Hepatocyte (in vitro differentiated cells): ENCODE data around the gene BAZ2B. TPM values are rescaled to one million over a fixed set of nuclear protein-coding genes. Genes with fewer than 3 reads are reported as not detected.

Experiments used
- DNase-seq: peaks from one replicate; pipeline ENCODE4 v3.0.0-alpha.2; 2016; ENCODE audit warnings: low spot score
- H2AFZ ChIP-seq: fragments of 200-600 bp; sonication (generic); 2 replicates; pipeline ENCODE4 v1.6.0; 2016; ENCODE audit warnings: antibody characterized with exemption, mild to moderate bottlenecking
- H3K27ac ChIP-seq: fragments of 200-600 bp; sonication (generic); 2 replicates; pipeline ENCODE4 v1.5.1; 2016; ENCODE audit warnings: mild to moderate bottlenecking
- H3K27me3 ChIP-seq: fragments of 200-600 bp; sonication (generic); 2 replicates; pipeline ENCODE4 v1.6.1; 2016
- H3K36me3 ChIP-seq: fragments of 200-600 bp; sonication (generic); replicated peaks from 2 replicates; pipeline ENCODE4 v1.5.1; 2016; ENCODE audit warnings: low read depth; ENCODE audit not compliant: insufficient read depth
- H3K4me1 ChIP-seq: fragments of 200-600 bp; sonication (generic); 2 replicates; pipeline ENCODE4 v1.5.1; 2016; ENCODE audit warnings: mild to moderate bottlenecking, moderate library complexity; ENCODE audit not compliant: insufficient read depth
- H3K4me2 ChIP-seq: fragments of 200-600 bp; sonication (generic); 2 replicates; pipeline ENCODE4 v1.6.0; 2016
- H3K4me3 ChIP-seq: fragments of 200-600 bp; sonication (generic); 2 replicates; pipeline ENCODE4 v1.5.1; 2016; ENCODE audit warnings: mild to moderate bottlenecking
- H3K79me2 ChIP-seq: fragments of 200-600 bp; sonication (generic); 2 replicates; pipeline ENCODE4 v1.6.0; 2017; ENCODE audit warnings: mild to moderate bottlenecking
- H3K9me2 ChIP-seq: fragments of 200-600 bp; sonication (generic); replicated peaks from 2 replicates; pipeline ENCODE4 v1.6.0; 2017; ENCODE audit warnings: mild to moderate bottlenecking; ENCODE audit not compliant: insufficient read depth
- H3K9me3 ChIP-seq: fragments of 200-600 bp; sonication (generic); 2 replicates; pipeline ENCODE4 v1.5.1; 2016; ENCODE audit warnings: low read depth, mild to moderate bottlenecking
- H4K20me1 ChIP-seq: fragments of 200-600 bp; sonication (generic); 2 replicates; pipeline ENCODE4 v1.6.0; 2016; ENCODE audit warnings: mild to moderate bottlenecking; ENCODE audit not compliant: insufficient read depth, poor library complexity, severe bottlenecking
- EZH2 ChIP-seq: fragments of 200-600 bp; sonication (generic); IDR thresholded peaks from 2 replicates; pipeline ENCODE4 v1.6.1; 2016; ENCODE audit warnings: antibody characterized with exemption, mild to moderate bottlenecking, borderline replicate concordance
- EZH2phosphoT487 ChIP-seq: fragments of 200-600 bp; sonication (generic); IDR thresholded peaks from one replicate; pipeline ENCODE4 v1.6.1; 2018; ENCODE audit warnings: antibody characterized with exemption, mild to moderate bottlenecking, low read depth, moderate library complexity; ENCODE audit not compliant: unreplicated experiment, severe bottlenecking
- WGBS: methylation state at CpG from one replicate; pipeline ENCODE4 v1.1.6; 2016; ENCODE audit warnings: low lambda C conversion rate; ENCODE audit errors: missing lambda C conversion rate; 5-methylcytosine and 5-hydroxymethylcytosine counted together
- polyA plus RNA-seq: library from polyadenylated mRNA; unstranded; fragments of >200 nt; fragmentation: Nextera tagmentation; extraction: Ambion mirVana; gene quantifications from 2 replicates; pipeline ENCODE4 v1.2.1, GENCODE V29; 2016
- total RNA-seq: library from RNA; depleted of rRNA; stranded (reverse); fragments of >200 nt; gene quantifications from 2 replicates; pipeline ENCODE4 v1.2.3, GENCODE V29; 2014
- TF ChIP-seq, protein P1 (sequence below): fragments of 200-600 bp; sonication (generic); IDR thresholded peaks from 2 replicates; pipeline ENCODE4 v1.5.1; 2016; ENCODE audit warnings: antibody characterized with exemption, mild to moderate bottlenecking; ENCODE audit not compliant: poor library complexity

BAZ2B gene
- total and polyA plus RNA-seq, 2 experiments from 2014 or later: 40.7 to 83.3 TPM

DNA sequence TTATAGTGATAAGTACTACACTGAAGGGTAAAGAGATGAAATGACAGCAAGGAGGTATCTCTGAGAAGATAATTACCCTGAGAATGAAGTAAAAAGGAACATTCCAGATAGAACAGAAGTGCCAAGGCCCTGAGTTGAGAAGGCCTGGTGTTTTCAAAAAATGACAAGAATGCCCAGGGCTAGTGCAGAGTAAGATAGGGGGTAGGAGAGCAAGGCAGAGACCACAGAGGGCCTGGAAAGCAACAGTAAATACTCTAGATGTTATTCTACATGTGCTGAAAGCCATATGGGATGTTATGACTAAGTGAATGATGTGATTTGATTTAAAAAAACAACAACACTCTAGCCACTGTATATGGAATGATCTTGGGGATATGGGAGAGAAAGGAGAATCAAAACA lies 52.3 kb downstream of the BAZ2B start:
- Histone ChIP-seq H3K36me3 (no peaks in the 10 kb centered on the region), H3K4me1 (no peaks in the 10 kb centered on the region), H3K4me2 (no peak overlapping the region), H3K9me3 (no peaks in the 10 kb centered on the region), H4K20me1 (peaks cover 3% of the 10 kb centered on the region), H3K27ac (no peak overlapping the region), H3K79me2 (peaks cover 90% of the 10 kb centered on the region), H3K27me3 (no peaks in the 10 kb centered on the region), H3K4me3 (no peak overlapping the region), H2AFZ (no peak overlapping the region), H3K9me2 (no peaks in the 10 kb centered on the region)
- DNase-seq: no peak
- TF ChIP-seq EZH2phosphoT487 (no peak), EZH2 (no peak)
- TF ChIP-seq, protein P1, sequence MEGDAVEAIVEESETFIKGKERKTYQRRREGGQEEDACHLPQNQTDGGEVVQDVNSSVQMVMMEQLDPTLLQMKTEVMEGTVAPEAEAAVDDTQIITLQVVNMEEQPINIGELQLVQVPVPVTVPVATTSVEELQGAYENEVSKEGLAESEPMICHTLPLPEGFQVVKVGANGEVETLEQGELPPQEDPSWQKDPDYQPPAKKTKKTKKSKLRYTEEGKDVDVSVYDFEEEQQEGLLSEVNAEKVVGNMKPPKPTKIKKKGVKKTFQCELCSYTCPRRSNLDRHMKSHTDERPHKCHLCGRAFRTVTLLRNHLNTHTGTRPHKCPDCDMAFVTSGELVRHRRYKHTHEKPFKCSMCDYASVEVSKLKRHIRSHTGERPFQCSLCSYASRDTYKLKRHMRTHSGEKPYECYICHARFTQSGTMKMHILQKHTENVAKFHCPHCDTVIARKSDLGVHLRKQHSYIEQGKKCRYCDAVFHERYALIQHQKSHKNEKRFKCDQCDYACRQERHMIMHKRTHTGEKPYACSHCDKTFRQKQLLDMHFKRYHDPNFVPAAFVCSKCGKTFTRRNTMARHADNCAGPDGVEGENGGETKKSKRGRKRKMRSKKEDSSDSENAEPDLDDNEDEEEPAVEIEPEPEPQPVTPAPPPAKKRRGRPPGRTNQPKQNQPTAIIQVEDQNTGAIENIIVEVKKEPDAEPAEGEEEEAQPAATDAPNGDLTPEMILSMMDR: no peak

DNA sequence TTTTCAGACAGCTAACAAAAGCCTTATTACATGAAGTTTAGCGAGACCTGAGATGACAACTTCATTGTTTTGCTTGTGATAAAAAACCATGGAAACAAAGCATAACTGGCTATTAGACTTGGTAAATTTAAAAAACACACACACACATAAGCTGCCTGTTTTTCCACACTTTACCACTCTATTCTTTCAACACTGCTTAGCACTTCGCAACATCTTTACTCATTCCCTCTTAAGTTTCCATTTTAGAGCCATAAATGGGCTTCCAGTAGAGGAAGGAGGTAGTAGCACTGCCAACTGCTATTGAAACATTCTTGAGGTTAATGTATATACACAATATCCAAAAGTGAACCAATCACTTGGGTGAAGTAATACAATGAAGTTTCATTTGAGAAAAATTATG lies 54.1 kb downstream of the BAZ2B start:
- H2AFZ ChIP-seq: no peak overlapping the region
- H3K4me2 ChIP-seq: no peak overlapping the region
- H4K20me1 ChIP-seq: peaks cover 3% of the 10 kb centered on the region
- DNase-seq: no peak
- H3K4me3 ChIP-seq: no peak overlapping the region
- 97% methylated on average over 2 of the region's 2 CpGs for WGBS
- no peaks in the 10 kb centered on the region for H3K27me3 ChIP-seq
- peaks cover 88% of the 10 kb centered on the region for H3K79me2 ChIP-seq
- no peaks in the 10 kb centered on the region for H3K4me1 ChIP-seq
- no peaks in the 10 kb centered on the region for H3K9me3 ChIP-seq
- no peaks in the 10 kb centered on the region for H3K9me2 ChIP-seq
- TF ChIP-seq EZH2 (no peak), EZH2phosphoT487 (no peak)
- TF ChIP-seq, protein P1: no peak
- no peak overlapping the region for H3K27ac ChIP-seq
- no peaks in the 10 kb centered on the region for H3K36me3 ChIP-seq

DNA sequence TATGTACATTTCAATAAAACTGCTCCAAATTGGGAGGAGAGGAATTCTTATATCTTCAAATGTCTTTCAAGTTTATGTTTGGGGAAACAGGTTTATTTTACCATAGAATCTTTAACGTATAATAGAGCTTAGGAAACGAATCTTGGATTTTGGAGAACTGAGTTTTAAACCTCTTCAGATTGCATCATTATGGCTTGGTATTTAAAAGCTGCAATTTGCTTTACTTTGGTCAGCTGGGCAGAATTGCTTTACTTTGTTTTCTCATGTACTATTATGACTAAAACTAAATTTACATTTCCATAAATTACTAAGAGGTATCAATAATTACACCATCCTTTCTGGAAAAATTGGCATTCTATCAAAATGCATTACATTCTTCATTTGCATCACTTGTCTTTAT lies 54.6 kb downstream of the BAZ2B start:
- H3K36me3 ChIP-seq: no peaks in the 10 kb centered on the region
- DNase-seq: no peak
- no peaks in the 10 kb centered on the region for H3K27me3 ChIP-seq
- peaks cover 3% of the 10 kb centered on the region for H4K20me1 ChIP-seq
- H2AFZ ChIP-seq: no peak overlapping the region
- no peaks in the 10 kb centered on the region for H3K4me1 ChIP-seq
- no peak overlapping the region for H3K4me2 ChIP-seq
- H3K4me3 ChIP-seq: no peak overlapping the region
- H3K9me3 ChIP-seq: no peaks in the 10 kb centered on the region
- H3K79me2 ChIP-seq: peaks cover 88% of the 10 kb centered on the region
- no peak overlapping the region for H3K27ac ChIP-seq
- 95% methylated on average over 2 of the region's 2 CpGs for WGBS
- H3K9me2 ChIP-seq: no peaks in the 10 kb centered on the region
- TF ChIP-seq EZH2phosphoT487 (no peak), EZH2 (no peak)
- TF ChIP-seq, protein P1: no peak

DNA sequence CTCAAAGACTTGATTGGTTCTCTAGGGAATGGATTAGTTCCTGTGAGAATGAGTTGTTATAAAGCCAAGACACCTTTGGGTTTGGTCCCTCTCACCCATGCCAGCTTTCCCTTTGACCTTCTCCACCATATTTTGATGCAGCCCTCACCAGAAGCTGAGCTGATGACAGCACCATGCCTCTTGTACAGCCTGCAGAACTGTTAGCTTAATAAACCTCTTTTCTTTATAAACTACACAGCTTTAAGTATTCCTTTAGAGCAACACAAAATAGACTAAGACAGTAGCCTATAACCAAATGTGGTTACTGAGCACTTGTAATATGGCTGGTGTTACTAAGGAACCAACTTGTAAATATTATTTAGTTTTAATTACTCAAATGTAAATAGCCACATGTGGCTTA lies 55.1 kb downstream of the BAZ2B start:
- H3K4me3 ChIP-seq: no peak overlapping the region
- H4K20me1 ChIP-seq: peaks cover 3% of the 10 kb centered on the region
- H3K4me2 ChIP-seq: no peak overlapping the region

More for the DNA sequence above, 55.1 kb downstream of the BAZ2B start:
- no peak for DNase-seq
- Histone ChIP-seq H3K9me3 (no peaks in the 10 kb centered on the region), H3K27ac (no peak overlapping the region), H3K79me2 (peaks cover 82% of the 10 kb centered on the region), H2AFZ (no peak overlapping the region), H3K4me1 (no peaks in the 10 kb centered on the region), H3K36me3 (no peaks in the 10 kb centered on the region), H3K9me2 (no peaks in the 10 kb centered on the region), H3K27me3 (no peaks in the 10 kb centered on the region)
- TF ChIP-seq EZH2 (no peak), EZH2phosphoT487 (no peak)
- TF ChIP-seq, protein P1: no peak
